Frontal cortex (tissue), 4 donors: Measurements from ENCODE around the gene CNPY2. TPM values are rescaled to one million over a fixed set of nuclear protein-coding genes. Genes with fewer than 3 reads are reported as not detected.
A peak's percentile ranks its signal among the peaks of the same experiment; 100 is the strongest.
"Not testable (repeated sequence)": the region's sequence is repeated elsewhere in the genome, so short reads cannot be mapped to it uniquely, and the experiment has no call there.

ENCODE experiments used
- DNase-seq, 2 donors: peaks; one replicate each; pipeline ENCODE4 v3.0.0; 2012; ENCODE audit warnings: low spot score in 2 of 2
- FAIRE-seq: peaks from 2 replicates; lab custom pipeline; 2012; peaks lifted over from hg19 to GRCh38; lab: Jason Lieb, UNC
- total RNA-seq: library from RNA; depleted of rRNA; stranded (reverse); fragments of >200 nt; gene quantifications from one replicate; pipeline ENCODE4 v1.2.3, GENCODE V29; 2014
- donor health status: control.
- donor health status: control.
- donor health status: control.

CNPY2 gene
- total RNA-seq, result 42.8 TPM

DNA sequence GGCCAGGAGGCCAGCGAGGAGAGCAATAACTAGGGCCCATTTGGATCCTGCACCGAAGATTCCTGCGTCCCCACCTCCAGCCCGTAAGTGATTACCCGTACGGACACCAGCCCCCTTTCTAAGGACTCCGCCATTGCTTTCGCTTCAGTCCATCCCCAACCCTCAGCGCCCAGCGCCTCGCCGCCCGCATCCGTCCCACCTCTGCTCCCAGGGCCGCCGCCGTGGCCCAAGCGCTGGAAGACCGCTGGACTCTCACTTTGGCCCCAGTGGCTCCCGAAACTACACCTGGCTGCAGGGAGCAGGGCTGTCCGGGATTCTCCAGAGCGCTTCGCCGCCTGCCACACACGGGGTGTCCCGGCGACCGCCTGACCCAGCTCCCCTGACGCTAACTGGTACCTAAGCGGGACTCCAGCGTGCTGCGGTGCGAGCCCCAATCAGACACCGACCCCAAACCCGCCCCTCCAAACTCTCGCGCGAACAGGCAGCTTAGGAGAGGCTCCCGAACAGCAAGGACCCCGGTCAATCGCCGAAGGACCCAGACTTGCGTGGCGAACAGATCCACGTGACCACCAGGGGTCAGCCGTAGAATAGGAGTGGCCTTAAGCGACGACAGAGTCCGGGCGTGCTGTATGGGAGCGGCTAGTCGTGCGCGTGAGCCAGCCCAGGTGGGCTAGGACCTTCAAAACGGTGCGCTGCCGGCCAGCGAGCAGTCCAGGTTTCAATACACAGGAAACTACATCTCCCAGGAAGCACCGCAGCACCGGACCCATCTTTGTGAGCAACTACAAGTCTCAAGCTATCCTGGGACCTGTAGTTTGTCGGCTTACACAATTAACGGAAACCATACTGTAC, at the start of gene CNPY2:
Gene CNPY2 (minus strand): TSS at position 367 of the 852 bp plus-strand sequence. CDS start 771 bp downstream, outside the sequence.
- FAIRE-seq (no peak), DNase-seq (peak; percentile 72 to 88)

DNA sequence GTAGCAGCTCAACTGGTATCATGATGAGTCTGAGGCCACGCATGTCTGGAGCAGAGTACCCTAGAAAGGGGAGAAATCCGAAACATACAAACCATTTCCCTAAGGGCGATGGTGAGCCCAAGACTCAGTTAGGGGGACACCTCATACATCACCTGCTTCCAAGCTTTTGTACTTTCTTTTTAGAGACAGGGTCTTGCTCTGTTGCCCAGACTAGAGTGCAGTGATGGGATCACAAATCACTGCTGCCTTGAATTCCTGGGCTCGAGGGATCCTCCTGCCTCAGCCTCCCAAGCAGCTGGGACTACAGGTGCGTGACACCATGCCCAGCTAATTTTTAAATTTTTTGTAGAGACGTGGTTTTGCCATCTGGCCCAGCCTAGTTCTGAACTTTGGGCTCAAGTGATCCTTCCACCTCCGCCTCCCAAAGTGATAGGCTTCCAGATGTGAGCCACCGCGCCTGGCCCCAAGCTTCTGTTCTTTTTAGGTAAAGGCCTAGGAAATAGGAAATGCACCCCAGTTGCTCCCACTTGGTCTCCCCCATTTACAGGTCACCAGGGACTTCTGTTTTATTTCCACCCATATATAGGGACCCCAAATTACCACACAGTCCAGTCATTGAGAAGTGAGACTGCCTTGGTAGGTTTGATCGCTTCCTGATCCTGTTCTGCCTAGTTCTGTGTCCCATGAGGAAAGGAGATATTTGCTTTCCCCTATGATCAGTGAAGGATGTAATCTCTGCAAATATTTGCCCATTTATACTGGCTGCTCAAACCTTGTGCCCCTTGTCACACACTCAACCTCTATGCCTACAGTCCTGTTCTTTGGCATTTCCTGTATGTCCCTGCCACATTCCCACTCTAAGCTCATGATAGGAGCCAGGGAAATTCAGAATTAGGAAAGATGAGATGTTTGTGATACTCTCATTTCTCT, 46.6 kb upstream of the CNPY2 start, which contains the start of gene APOF:
Gene APOF (minus strand): TSS at position 728 of the 930 bp plus-strand sequence. CDS start 112 bp downstream, at position 616.
- no peak for DNase-seq
- no peak for FAIRE-seq

DNA sequence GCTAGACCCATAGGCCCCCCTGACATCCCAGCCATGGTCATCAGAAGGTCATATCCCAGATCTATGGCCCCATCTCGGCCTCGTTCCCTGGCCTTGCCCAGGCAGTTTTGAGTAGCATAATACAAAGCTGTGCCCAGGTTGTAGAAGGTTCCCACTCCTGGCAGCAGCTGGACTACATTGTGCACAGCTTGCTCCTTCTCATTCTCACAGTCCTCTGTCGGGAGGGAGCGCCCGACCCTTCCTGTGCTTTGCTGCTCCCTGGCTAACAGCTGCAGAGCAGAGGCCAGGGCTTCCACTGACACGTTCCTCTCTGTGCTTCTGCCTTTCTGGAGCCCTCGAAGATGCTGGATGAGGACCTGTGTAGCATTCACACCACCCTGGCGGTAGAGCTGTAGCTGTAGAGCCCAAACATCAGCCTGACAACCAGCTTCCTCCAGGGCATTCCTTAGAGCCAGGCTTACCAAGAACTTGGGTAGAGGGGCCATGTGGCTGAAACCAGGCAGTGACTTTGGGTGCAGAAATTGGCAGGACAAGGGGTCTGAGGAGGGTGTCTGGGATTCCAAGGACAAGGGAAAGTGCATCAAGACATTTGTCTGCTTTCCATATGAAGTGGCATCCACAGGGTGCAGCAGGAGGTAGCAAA, 45.8 kb upstream of the CNPY2 start:
- no peak for FAIRE-seq
- no peak for DNase-seq

DNA sequence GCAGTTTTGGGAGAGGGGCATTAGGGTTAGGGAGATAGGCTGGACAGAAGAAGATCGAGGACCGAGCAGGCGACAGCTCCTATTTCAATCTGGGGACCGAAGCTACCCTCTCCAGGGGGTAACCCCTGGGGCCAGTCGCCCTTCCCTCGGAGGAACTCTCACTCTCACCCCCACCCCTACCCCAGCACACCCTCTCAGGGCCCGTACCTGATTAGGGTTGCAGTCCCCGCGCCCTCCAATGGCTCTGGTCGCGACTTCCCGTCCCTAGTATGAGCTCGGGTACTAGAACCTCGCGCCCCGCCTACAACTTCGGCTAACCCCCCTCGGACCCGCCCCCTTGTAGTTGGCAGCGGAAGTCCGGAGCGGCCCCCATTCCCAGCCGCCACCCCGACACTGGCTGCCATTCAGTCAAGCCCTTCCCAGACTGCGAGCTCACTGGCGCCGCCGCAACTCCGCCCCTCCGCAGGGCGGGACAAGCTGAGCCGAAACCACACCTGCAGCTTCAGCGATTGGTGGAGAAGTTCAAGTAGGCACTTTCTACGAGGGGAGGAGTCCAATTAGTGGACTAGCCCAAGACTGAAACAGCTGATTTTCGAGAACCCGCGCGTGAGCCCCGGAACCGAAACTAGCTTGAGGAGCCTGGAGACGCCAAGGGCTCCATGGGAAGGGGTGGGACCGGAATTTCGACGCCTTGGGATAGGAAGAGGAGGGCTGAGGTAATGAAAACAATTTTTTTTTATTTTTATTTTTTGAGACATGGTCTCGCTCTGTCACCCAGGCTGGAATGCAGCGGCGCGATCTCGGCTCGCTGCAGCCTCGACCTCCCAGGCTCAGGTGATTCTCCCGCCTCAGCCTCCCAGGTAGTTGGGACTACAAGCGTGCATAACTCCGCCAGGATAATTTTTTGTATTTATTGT, 44.3 kb upstream of the CNPY2 start, which contains the start of gene STAT2:
Gene STAT2 (minus strand): TSS at position 257 of the 917 bp plus-strand sequence. CDS start 3,536 bp downstream, outside the sequence.
- peak; percentile 93 for FAIRE-seq
- DNase-seq, result peak; percentile 80 to 90

DNA sequence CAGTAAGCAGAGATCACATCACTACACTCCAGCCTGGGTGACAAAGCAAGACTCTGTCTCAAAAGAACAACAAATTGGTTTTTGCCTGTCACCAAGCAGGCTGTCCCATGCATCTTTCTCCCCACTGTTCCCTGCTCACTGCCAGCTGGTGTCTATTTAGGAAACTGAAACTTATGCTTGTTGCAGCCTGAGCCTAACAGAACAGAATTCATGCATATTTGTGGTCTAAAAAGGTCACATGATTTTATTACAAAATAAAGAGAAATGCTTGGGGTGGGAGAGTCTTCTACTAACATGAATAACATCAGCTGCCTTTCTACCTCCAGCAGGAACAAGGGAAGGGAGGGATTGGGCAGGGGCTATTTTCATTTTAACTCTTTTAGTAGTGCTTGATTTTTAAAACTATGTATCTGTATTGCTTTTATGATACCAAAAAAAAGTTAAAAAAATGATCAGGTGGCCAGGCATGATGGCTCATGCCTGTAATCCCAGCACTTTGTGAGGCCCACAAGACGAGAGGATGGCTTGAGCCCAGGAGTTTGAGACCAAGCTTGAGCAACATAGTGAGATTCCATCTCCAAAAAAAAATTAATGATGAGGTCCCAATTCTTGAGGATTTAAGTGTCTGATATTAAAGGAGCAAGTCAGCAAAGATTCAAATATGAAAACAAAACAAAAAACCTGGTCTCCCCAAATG, 43.2 kb upstream of the CNPY2 start:
- DNase-seq, result no peak
- no peak for FAIRE-seq

DNA sequence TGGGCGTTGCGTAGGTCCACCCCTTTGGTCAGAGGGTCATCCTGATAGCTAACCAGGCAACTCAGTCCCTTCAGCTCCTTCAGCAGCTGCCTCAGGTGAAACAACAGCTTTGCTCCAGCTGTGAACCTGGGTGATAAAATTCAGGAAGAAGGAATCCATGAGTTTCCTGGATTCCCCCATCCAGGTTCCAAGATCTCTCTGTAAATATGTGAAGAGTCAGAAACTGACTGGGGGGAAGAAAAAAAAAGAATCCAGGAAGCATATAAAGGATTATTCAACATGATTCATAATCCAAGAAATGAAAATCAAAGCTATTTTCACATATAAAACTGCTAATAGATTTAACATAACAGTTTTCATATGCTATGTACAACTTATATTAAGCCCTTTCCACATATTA, 35.5 kb upstream of the CNPY2 start:
- FAIRE-seq (no peak), DNase-seq (no peak)

DNA sequence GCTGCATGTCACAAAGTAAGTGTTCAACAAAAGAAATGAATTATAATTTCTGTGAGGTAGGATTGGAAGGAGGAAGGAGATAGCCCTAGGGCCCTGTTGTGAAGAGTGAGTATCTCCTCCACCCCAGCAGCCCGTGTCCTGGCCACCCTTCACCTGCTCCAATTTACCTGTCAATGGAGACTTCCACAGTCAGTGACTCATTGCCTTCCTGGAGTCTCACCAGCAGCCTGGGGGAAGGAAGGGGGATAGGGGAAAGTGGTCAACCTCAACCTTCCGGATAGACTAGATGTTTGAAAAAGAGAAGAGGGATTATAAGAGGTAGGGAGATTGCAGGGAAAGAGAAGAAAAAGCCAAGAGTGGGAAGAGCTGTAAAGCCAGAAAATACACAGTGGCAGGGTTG, 34.9 kb upstream of the CNPY2 start:
- FAIRE-seq (no peak), DNase-seq (no peak)

DNA sequence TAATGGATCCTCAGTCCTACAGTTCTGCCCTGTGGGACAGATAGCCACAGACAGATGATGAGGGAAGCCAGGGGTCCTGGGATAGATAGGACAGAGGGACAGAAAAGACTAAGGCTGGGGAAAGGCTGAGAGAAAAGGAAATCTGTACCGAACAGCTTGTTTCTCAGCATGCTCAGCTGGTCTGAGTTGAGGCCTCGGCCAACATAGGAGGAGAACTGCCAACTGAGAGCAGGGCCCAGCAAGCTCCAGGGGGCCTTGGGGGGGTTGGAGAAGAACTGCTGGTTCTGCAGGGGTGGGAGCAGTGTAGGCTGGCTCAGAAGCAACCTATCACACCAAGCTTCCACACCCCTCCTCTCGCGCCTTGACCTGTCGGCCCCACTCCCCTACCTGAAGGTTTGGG, 33.0 kb upstream of the CNPY2 start:
- FAIRE-seq (no peak), DNase-seq (no peak)

DNA sequence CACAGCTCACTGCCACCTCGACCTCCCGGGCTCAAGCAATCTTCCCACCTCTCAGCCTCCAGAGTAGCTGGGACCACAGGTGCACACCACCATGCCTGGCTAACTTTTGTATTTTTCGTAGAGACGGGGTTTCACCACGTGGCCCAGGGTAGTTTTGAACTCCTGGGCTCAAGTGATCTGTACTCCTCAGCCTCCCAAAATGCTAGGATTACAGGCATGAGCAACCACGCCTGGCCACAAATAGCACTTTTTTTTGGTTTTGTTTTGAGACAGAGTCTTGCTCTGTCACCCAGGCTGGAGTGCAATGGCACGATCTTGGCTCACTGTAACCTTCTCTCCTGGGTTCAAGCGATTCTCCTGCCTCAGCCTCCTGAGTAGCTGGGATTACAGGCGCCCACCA, 31.5 kb upstream of the CNPY2 start:
- DNase-seq, FAIRE-seq: not testable (repeated sequence)

DNA sequence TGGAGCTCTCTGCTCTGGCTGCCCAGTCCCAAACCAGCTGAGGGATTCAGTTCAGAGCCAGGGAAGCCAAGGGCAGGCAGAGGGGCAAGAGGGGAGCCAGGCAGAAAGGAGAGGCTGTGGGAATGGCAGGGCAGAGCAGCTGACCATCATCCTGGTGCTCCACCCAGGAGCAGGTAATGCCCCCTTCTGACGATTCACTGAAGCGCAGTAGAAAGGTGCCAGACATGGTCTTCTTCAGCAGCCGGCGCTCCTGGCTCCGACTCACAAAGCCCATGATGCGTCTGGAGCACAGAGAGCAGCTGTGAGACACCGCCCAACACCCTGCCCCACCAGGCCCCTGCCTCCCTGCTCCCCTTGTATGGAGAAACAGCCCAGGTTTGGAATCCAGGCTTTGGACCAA, 30.9 kb upstream of the CNPY2 start:
- no peak for DNase-seq
- FAIRE-seq, result no peak

DNA sequence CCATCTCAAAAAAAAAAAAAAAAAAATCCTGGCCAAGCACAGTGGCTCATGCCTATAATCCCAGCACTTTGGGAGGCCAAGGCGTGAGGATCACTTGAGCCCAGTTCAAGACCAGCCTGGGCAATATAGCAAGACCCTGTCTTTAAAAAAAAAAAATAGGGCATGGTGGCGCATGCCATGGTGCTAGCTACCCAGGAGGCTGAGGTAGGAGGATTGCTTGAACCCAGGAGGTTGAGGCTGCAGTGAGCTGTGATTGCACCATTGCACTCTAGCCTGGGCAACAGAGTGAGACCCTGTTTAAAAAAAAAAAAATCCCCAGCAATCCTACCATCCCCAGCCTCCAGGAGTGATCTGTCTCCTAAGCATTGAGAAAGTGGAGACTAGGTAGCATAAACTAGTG, 26.5 kb upstream of the CNPY2 start:
- not testable (repeated sequence) for DNase-seq, FAIRE-seq

DNA sequence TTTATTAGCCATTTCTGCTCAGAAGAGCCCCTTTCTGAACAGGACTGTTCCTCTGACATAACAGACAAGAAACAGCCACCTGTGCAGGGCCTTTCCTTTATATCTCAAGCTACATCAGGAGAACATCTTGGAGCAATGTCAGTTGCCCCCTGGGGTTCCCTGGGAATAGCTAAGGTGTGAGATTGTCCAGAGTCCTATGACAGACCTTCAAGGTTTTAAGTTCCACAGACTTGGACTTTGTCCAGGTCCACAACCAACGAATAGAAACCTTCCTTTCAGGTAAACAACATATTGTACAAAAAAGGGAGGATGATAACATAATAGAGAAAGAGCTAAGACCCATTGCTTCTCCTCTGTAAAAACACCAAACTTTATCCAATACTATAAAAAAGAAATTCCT, 25.8 kb upstream of the CNPY2 start:
- DNase-seq (no peak), FAIRE-seq (no peak)

DNA sequence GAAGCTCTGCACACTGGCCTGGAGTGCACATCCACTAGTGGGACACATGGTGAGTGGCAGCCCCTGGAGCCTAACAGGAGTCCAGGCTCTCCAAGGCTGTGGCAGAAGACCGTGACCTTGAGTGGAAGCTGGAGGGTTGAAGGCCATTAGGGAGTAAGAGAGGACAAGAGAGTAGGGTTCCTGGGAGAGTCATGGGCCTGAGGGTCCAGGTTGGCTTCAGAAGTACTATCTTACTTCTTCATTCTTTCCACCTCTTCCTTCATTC, 23.3 kb upstream of the CNPY2 start:
- FAIRE-seq, result no peak
- DNase-seq, result no peak

DNA sequence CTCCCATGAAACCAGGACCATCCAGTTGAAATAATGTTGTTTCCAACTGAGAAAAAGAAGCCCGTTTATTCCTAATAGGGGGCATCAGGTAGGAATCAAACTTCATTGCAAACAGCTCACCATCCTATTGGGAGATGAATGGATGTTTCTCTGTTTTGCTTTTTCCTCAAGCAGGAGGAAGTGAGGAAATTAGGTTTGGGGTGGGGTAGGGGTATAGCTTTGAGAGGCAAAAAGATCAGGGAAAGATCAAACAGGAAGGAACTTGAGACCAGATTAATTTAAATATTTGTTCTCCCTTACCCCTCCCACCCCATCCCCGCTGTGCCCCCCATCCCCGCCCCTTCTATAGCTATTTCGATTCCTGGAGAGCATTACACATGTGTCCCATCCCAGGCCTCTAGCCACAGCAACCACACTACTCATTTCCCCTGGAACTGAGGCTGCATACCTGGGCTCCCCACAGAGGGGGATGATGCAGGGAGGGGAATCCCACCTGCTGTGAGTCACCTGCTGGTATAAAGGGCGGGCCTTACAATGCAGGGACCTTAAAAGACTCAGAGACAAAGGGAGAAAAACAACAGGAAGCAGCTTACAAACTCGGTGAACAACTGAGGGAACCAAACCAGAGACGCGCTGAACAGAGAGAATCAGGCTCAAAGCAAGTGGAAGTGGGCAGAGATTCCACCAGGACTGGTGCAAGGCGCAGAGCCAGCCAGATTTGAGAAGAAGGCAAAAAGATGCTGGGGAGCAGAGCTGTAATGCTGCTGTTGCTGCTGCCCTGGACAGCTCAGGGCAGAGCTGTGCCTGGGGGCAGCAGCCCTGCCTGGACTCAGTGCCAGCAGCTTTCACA, 22.7 kb upstream of the CNPY2 start, which contains the start of gene IL23A:
Gene IL23A (plus strand): TSS at position 577 of the 850 bp plus-strand sequence. CDS start 161 bp downstream, at position 738.
- FAIRE-seq (no peak), DNase-seq (no peak)

DNA sequence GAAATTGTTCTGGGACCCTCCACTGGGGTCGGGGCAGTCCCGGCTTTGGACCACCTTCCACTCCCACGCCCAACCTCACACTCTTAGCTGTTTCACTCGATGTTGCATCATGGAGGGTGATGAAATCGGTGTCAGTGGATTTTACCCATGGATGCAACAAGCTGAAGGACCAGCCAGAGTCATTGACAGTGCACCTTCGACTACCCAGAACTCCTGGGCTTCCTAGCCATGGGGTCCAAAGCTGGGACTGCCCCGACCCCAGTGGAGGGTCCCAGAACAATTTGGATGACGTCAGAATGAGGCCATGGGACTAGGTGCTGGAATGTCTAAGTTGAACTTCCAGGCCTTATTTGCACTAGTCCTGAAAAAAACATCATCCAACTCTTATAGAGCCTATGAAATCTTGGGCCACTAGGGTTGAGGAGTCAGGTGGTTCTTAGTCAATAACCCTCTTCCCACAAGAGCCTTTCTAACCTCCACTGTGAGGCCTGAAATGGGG, 22.0 kb upstream of the CNPY2 start:
- FAIRE-seq (no peak), DNase-seq (no peak)

DNA sequence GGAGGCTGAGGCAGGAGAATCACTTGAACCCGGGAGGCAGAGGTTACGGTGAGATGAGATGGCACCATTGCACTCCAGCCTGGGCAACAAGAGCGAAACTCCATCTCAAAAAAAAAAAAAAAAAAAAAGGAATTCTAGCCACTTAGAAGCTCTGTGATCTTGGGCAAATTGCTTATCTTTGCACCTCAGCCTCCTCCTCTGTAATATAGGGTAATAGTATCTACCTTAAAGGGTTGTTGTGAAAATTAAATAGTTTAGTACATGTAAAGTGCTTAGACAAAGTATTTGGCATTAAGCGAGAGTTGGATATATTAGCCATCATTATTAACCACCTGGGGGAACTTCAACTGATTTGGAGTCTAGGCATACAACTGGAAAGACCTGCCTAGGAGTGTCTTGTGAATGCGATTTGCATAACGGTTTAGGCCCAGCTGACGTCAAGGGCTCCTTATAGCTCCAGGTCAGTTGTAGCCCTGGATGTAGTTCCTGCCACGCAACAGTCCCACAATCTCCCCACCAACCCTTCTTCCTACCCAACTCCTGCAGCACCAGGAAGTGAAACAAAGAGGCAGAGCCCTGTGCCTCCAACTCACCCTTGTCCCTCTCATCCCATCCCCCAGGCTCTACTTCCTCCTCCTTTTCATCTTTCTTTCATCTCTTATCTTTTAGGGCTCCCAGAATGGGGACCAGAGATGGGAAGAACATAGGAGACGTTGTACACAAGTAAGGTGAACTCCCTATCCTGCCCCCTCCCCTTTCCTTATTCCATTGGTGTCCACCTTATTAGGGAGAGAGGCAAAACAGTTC, 20.8 kb upstream of the CNPY2 start:
- DNase-seq (no peak), FAIRE-seq (no peak)

DNA sequence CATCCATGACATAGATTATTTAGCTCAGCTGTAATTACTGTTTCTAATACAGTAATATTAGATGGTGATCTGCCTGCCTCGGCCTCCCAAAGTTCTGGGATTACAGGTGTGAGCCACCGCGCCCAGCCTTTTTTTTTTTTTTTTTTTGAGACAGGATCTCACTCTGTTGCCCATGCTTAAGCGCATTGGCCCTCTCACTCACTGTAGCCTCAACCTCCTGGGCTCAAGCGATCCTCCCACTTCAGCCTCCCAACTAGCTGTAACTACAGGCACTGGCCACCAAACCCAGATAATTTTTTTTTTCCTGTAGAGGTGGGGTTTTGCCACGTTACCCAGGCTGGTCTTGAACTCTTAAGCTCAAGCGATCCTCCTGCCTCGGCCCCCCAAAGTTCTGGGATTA, 19.7 kb upstream of the CNPY2 start:
- not testable (repeated sequence) for FAIRE-seq, DNase-seq
